Mesenchymal stem cell (in vitro differentiated cells and primary cell): ENCODE measurements around the gene APELA.
"Not testable (repeated sequence)": the region's sequence is repeated elsewhere in the genome, so short reads cannot be mapped to it uniquely, and the experiment has no call there.

ENCODE experiments used
- DNase-seq: peaks from one replicate; pipeline ENCODE4 v3.0.0-alpha.2; 2013
- H2AFZ ChIP-seq: one replicate; pipeline ENCODE4 v1.6.1; 2013; ENCODE audit warnings: low read depth, mild to moderate bottlenecking, control low read depth, inconsistent platforms, low read length, moderate library complexity
- H2AK5ac ChIP-seq: 2 replicates; pipeline ENCODE4 v1.6.1; 2013; ENCODE audit warnings: low read length, moderate library complexity, mild to moderate bottlenecking, inconsistent platforms; ENCODE audit not compliant: severe bottlenecking
- H2BK120ac ChIP-seq: one replicate; pipeline ENCODE4 v1.6.1; 2013; ENCODE audit warnings: low read depth, mild to moderate bottlenecking, inconsistent platforms, low read length, moderate library complexity
- H2BK12ac ChIP-seq, 2 experiments: one replicate each; pipeline ENCODE4 v1.6.1; 2013; ENCODE audit warnings: inconsistent platforms in 2 of 2, low read length in 2 of 2, mild to moderate bottlenecking in 2 of 2, moderate library complexity in 2 of 2, control low read depth in 1 of 2
- H2BK15ac ChIP-seq: one replicate; pipeline ENCODE4 v1.6.1; 2013; ENCODE audit warnings: mild to moderate bottlenecking, low read depth, inconsistent platforms; ENCODE audit not compliant: poor library complexity, severe bottlenecking
- H2BK5ac ChIP-seq: 2 replicates; pipeline ENCODE4 v1.6.1; 2013; ENCODE audit warnings: low read depth, mild to moderate bottlenecking, low read length, control low read depth, inconsistent platforms; ENCODE audit not compliant: poor library complexity, severe bottlenecking
- H3K14ac ChIP-seq, 2 experiments: one replicate each; pipeline ENCODE4 v1.6.1; 2013; ENCODE audit warnings: inconsistent platforms in 2 of 2, low read length in 2 of 2, control low read depth in 1 of 2, mild to moderate bottlenecking in 1 of 2, moderate library complexity in 1 of 2
- H3K18ac ChIP-seq, 2 experiments: one replicate each; pipeline ENCODE4 v1.6.1; 2013; ENCODE audit warnings: inconsistent platforms in 2 of 2, low read length in 2 of 2, control low read depth in 1 of 2, low read depth in 1 of 2, mild to moderate bottlenecking in 1 of 2
- H3K23ac ChIP-seq, 2 experiments: one replicate each; pipeline ENCODE4 v1.6.1; 2013; ENCODE audit warnings: inconsistent platforms in 2 of 2, low read length in 2 of 2, mild to moderate bottlenecking in 2 of 2, moderate library complexity in 2 of 2, control low read depth in 1 of 2
- H3K27ac ChIP-seq: 2 replicates; pipeline ENCODE4 v1.5.1; 2013; ENCODE audit warnings: mild to moderate bottlenecking, moderate library complexity, low read length, control low read depth, inconsistent platforms; ENCODE audit not compliant: poor library complexity, severe bottlenecking
- H3K27me3 ChIP-seq, 2 experiments: 2 replicates each; pipeline versions ENCODE4 v1.6.1 to v1.7.0; 2013; ENCODE audit warnings: low read length in 2 of 2, mild to moderate bottlenecking in 2 of 2, moderate library complexity in 2 of 2, control low read depth in 1 of 2, inconsistent platforms in 1 of 2; ENCODE audit not compliant: control insufficient read depth in 1 of 2, insufficient read depth in 1 of 2
- H3K36me3 ChIP-seq, 2 experiments: 2 replicates each; pipeline versions ENCODE4 v1.6.1 to v1.7.0; 2013; ENCODE audit warnings: low read length in 2 of 2, control low read depth in 1 of 2, inconsistent platforms in 1 of 2, low read depth in 1 of 2, mild to moderate bottlenecking in 1 of 2; ENCODE audit not compliant: insufficient read depth in 2 of 2, control insufficient read depth in 1 of 2
- H3K4ac ChIP-seq, 2 experiments: one replicate each; pipeline ENCODE4 v1.6.1; 2013; ENCODE audit warnings: inconsistent platforms in 2 of 2, low read length in 2 of 2, mild to moderate bottlenecking in 2 of 2, moderate library complexity in 2 of 2, control low read depth in 1 of 2, low read depth in 1 of 2
- H3K4me1 ChIP-seq: 2 replicates; pipeline ENCODE4 v1.6.1; 2013; ENCODE audit warnings: low read depth, low read length, control low read depth; ENCODE audit not compliant: control insufficient read depth, insufficient read depth
- H3K4me2 ChIP-seq: 2 replicates; pipeline ENCODE4 v1.6.1; 2013; ENCODE audit warnings: low read length, mild to moderate bottlenecking, inconsistent platforms; ENCODE audit not compliant: poor library complexity, severe bottlenecking
- H3K4me3 ChIP-seq, 2 experiments: 2 replicates each; pipeline versions ENCODE4 v1.5.1 to v1.7.0; 2013; ENCODE audit warnings: low read length in 2 of 2, mild to moderate bottlenecking in 2 of 2, control low read depth in 1 of 2, low read depth in 1 of 2; ENCODE audit not compliant: insufficient read depth in 1 of 2
- H3K79me1 ChIP-seq: replicated peaks from 2 replicates; pipeline ENCODE4 v1.6.1; 2013; ENCODE audit warnings: mild to moderate bottlenecking, control low read depth, low read length, inconsistent platforms; ENCODE audit not compliant: poor library complexity, severe bottlenecking
- H3K9ac ChIP-seq: 2 replicates; pipeline ENCODE4 v1.7.0; 2013; ENCODE audit warnings: mild to moderate bottlenecking, low read length, moderate library complexity
- H3K9me3 ChIP-seq: 2 replicates; pipeline ENCODE4 v1.7.0; 2013; ENCODE audit warnings: mild to moderate bottlenecking, low read length; ENCODE audit not compliant: control insufficient read depth
- H4K8ac ChIP-seq: one replicate; pipeline ENCODE4 v1.6.1; 2013; ENCODE audit warnings: inconsistent platforms, mild to moderate bottlenecking, low read length, moderate library complexity
- H4K91ac ChIP-seq: one replicate; pipeline ENCODE4 v1.6.1; 2013; ENCODE audit warnings: mild to moderate bottlenecking, low read length, inconsistent platforms
- WGBS: methylation state at CpG from one replicate; pipeline ENCODE4 v1.1.7; 2013; ENCODE audit warnings: mixed read lengths; 5-methylcytosine and 5-hydroxymethylcytosine counted together

APELA gene

DNA sequence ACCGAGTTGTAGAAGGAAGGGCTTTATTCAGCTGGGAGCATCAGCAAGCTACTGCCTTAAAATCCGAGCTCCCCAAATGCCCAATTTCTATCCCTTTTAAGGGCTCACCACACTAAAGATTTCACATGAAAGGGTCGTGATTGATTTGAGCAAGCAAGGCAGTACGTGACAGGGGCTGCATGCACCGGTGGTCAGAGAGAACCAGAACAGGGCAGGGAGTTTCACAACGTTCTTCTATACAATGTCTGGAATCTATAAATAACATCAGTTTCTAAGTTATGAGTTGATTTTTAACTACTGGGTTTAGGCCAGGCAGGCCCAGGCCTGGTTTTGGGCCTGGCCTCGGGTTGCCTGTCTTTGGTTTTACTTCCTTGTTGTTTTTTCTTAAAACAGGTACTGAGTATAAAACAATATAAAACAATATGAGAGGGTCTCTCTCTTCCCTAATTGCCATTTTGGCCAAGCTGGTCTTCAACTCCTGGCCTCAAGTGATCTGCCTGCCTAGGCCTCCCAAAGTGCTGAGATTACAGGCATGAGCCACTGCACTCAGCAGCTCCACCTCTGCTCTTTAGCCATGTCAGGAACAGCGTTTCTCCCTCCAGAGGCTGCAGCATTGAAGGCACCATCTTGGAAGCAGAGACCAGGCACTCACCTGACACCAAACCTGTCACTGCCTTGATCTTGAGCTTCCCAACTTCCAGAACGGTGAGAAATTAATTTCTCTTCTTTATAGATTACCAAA, 59.1 kb downstream of the APELA start:
- not testable (repeated sequence) for H3K9me3 ChIP-seq, H2AK5ac ChIP-seq, H3K36me3 ChIP-seq, DNase-seq, H2BK15ac ChIP-seq, H2BK12ac ChIP-seq, H4K91ac ChIP-seq, H3K4me2 ChIP-seq, H2BK5ac ChIP-seq, H2AFZ ChIP-seq, H3K23ac ChIP-seq, H3K9ac ChIP-seq, H3K4me3 ChIP-seq, H3K27ac ChIP-seq, H3K4me1 ChIP-seq, H3K4ac ChIP-seq, H2BK120ac ChIP-seq, H3K18ac ChIP-seq, H3K79me1 ChIP-seq, H3K27me3 ChIP-seq, H3K14ac ChIP-seq, H4K8ac ChIP-seq
- 87% methylated on average over 7 of the region's 9 CpGs for WGBS

DNA sequence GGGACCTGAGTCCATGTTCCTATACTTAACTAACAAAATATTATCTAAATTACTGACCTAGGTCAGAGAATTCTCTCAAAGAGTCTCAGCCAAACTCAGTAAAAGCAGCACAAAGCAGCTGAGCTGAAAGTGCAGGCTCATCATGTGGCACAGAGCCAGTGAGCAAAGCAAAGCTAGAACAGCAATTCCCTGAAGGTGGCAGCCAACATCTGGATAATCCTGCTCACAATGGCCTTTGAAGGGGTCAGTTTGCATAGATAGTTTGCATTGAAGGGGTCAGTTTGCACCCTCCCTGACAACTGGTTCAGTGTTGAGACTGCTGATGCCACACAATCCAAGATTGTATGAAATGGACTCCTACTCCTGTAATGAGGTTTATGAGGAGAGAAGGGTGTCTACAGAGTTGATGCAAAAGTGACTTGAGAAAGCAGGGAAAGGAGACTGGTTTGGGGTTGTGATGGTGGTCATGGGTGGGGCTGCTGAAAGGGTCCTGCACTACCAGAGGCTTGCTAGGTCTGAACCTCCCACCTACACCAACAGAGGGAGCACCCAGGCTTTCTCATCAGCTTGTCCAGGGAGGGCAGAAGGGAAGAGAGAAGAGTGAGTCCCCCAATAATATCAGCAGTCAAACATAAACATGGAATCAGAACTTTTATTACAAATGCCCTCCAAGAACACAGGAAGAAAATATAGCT, 60.7 kb downstream of the APELA start:
- no peak overlapping the region for H4K8ac ChIP-seq
- DNase-seq: peak; percentile 13
- H2AFZ ChIP-seq: no peak overlapping the region
- H3K27ac ChIP-seq: no peak overlapping the region
- H4K91ac ChIP-seq: no peak overlapping the region
- H3K18ac ChIP-seq: no peak overlapping the region
- H2BK120ac ChIP-seq: no peak overlapping the region
- H3K4me1 ChIP-seq: peaks cover 6% of the 10 kb centered on the region
- H3K9ac ChIP-seq: no peak overlapping the region
- no peaks in the 10 kb centered on the region for H3K27me3 ChIP-seq
- H3K36me3 ChIP-seq: no peaks in the 10 kb centered on the region
- H3K79me1 ChIP-seq: no peaks in the 10 kb centered on the region
- H2AK5ac ChIP-seq: no peak overlapping the region
- H3K9me3 ChIP-seq: no peaks in the 10 kb centered on the region
- no peak overlapping the region for H3K4me3 ChIP-seq
- no peak overlapping the region for H2BK5ac ChIP-seq
- H3K4ac ChIP-seq: no peak overlapping the region
- H3K23ac ChIP-seq: no peak overlapping the region
- no peak overlapping the region for H3K14ac ChIP-seq
- H2BK12ac ChIP-seq: no peak overlapping the region
- H2BK15ac ChIP-seq: no peak overlapping the region
- H3K4me2 ChIP-seq: no peak overlapping the region

DNA sequence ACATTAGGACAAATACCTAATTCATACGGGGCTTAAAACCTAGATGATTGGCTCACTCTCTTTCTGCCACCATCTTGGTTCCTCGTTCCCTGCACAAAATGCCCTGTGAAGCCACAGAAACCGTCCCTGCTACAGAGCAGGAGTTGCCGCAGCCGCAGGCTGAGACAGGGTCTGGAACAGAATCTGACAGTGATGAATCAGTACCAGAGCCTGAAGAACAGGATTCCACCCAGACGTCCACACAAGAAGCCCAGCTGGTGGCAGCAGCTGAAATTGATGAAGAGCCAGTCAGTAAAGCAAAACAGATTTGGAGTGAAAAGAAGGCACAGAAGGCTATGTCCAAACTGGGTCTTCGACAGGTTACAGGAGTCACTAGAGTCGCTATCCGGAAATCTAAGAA, 66.2 kb downstream of the APELA start:
- no peak overlapping the region for H3K4me2 ChIP-seq
- 90% methylated on average over 9 of the region's 9 CpGs for WGBS
- no peak overlapping the region for H3K27ac ChIP-seq
- H2AK5ac ChIP-seq: no peak overlapping the region
- H3K36me3 ChIP-seq: no peaks in the 10 kb centered on the region
- no peak overlapping the region for H3K4ac ChIP-seq
- H2BK12ac ChIP-seq: no peak overlapping the region
- no peak overlapping the region for H2AFZ ChIP-seq
- no peak overlapping the region for H4K8ac ChIP-seq
- H2BK15ac ChIP-seq: no peak overlapping the region
- H2BK5ac ChIP-seq: no peak overlapping the region
- H3K27me3 ChIP-seq: peaks cover 0 to 10% of the 10 kb centered on the region in 2 experiments
- no peak overlapping the region for H3K9ac ChIP-seq
- H3K79me1 ChIP-seq: no peaks in the 10 kb centered on the region
- no peak overlapping the region for H3K23ac ChIP-seq
- no peak overlapping the region for H3K18ac ChIP-seq
- H3K4me3 ChIP-seq: no peak overlapping the region
- H3K14ac ChIP-seq: no peak overlapping the region
- H2BK120ac ChIP-seq: no peak overlapping the region
- H3K4me1 ChIP-seq: no peaks in the 10 kb centered on the region
- H3K9me3 ChIP-seq: no peaks in the 10 kb centered on the region
- H4K91ac ChIP-seq: no peak overlapping the region
- DNase-seq: no peak

DNA sequence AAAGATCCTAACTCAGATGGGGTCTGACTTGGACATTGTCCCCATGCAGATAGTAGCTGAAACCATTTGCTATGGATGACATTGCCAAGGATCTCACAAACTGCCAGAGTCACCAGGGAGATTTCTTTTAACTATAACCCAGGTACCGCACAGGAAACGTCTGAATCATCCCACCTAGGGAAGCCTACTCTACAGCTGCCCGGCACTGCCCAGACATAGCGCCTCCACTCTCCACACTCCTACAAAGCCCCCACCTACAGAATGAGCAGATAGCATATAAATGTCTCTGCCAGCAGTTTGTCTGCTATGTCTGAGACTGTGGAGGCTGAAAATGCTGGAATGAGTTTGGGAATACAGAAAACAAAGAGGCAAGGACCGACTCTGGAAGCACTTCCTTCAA, 68.2 kb downstream of the APELA start:
- 62% methylated on average over 4 of the region's 5 CpGs for WGBS
- no peak overlapping the region for H3K18ac ChIP-seq
- H2BK12ac ChIP-seq: no peak overlapping the region
- no peaks in the 10 kb centered on the region for H3K4me1 ChIP-seq
- H3K23ac ChIP-seq: no peak overlapping the region
- H3K4ac ChIP-seq: no peak overlapping the region
- H3K27me3 ChIP-seq: peaks cover 0 to 15% of the 10 kb centered on the region in 2 experiments
- H3K79me1 ChIP-seq: no peaks in the 10 kb centered on the region
- H2BK15ac ChIP-seq: no peak overlapping the region
- no peak for DNase-seq
- H2AFZ ChIP-seq: no peak overlapping the region
- H2AK5ac ChIP-seq: no peak overlapping the region
- H2BK120ac ChIP-seq: no peak overlapping the region
- H3K9ac ChIP-seq: no peak overlapping the region
- H3K27ac ChIP-seq: no peak overlapping the region
- H3K4me3 ChIP-seq: no peak overlapping the region
- no peak overlapping the region for H2BK5ac ChIP-seq
- H3K36me3 ChIP-seq: no peaks in the 10 kb centered on the region
- H4K8ac ChIP-seq: no peak overlapping the region
- no peaks in the 10 kb centered on the region for H3K9me3 ChIP-seq
- H3K4me2 ChIP-seq: no peak overlapping the region
- H3K14ac ChIP-seq: no peak overlapping the region
- no peak overlapping the region for H4K91ac ChIP-seq
